Testis (tissue), 3 donors: ENCODE results near the gene PRDM15. TPM values are rescaled to one million over a fixed set of nuclear protein-coding genes. Genes with fewer than 3 reads are reported as not detected.

ENCODE experiments used
- DNase-seq: peaks from one replicate; pipeline ENCODE4 v3.0.0-alpha.2; 2019
- H3K27ac ChIP-seq, 2 donors: fragments of 200-600 bp; sonication (generic); one replicate each; pipeline ENCODE4 v1.5.1; 2019
- H3K27me3 ChIP-seq: fragments of 200-600 bp; sonication (generic); one replicate; pipeline ENCODE4 v1.5.1; 2019
- H3K36me3 ChIP-seq: fragments of 200-600 bp; sonication (generic); one replicate; pipeline ENCODE4 v1.5.1; 2017; ENCODE audit warnings: low read depth; ENCODE audit errors: missing control alignments
- H3K4me1 ChIP-seq: fragments of 200-600 bp; sonication (generic); one replicate; pipeline ENCODE4 v1.5.1; 2019
- H3K4me3 ChIP-seq, 2 donors: fragments of 200-600 bp; sonication (generic); one replicate each; pipeline ENCODE4 v1.5.1; 2017 to 2019
- H3K9me3 ChIP-seq: fragments of 200-600 bp; sonication (generic); one replicate; pipeline ENCODE4 v1.5.1; 2017
- POLR2A ChIP-seq: fragments of 450-650 bp; IDR thresholded peaks from one replicate; pipeline ENCODE4 v1.6.1; 2017; ENCODE audit warnings: antibody characterized with exemption, mild to moderate bottlenecking, moderate library complexity
- WGBS, 2 donors: methylation state at CpG; one replicate each; pipeline ENCODE4 v1.1.5; 2018; 5-methylcytosine and 5-hydroxymethylcytosine counted together
- intact Hi-C: fragments of 100-400 bp; cut with DNase I; formaldehyde crosslinking; loops from one replicate; pipeline ENCODE4 v1.15.1; 2023; ENCODE audit warnings: low total_unique reads
- polyA plus RNA-seq: library from polyadenylated mRNA; stranded (reverse); fragments of 350-450 nt; fragmentation: Illumina TruSeq; extraction: RNeasy Lipid Tissue Mini Kit (QIAGEN cat#74804); gene quantifications from one replicate; pipeline ENCODE4 v1.2.3, GENCODE V29; 2014; ENCODE audit warnings: low read depth, low replicate concordance; ENCODE audit not compliant: insufficient read depth
- total RNA-seq, 2 donors: library from RNA; depleted of rRNA; stranded (reverse); fragments of >200 nt; gene quantifications; one replicate each; pipeline ENCODE4 v1.2.3, GENCODE V29; 2016
- TF ChIP-seq, protein P1 (sequence below), 3 experiments: fragments of 450-650 bp in 2 of 3; fragments of 200-600 bp in 1 of 3; sonication (generic) in 1 of 3; IDR thresholded peaks; one replicate each; pipeline ENCODE4 v1.5.1; 2016 to 2019; ENCODE audit warnings: antibody characterized with exemption in 3 of 3, mild to moderate bottlenecking in 2 of 3, moderate library complexity in 1 of 3

The PRDM15 gene
- total and polyA plus RNA-seq, 3 donors from 2014 or later = 8.2 to 21.4 (median 18.8) TPM

DNA sequence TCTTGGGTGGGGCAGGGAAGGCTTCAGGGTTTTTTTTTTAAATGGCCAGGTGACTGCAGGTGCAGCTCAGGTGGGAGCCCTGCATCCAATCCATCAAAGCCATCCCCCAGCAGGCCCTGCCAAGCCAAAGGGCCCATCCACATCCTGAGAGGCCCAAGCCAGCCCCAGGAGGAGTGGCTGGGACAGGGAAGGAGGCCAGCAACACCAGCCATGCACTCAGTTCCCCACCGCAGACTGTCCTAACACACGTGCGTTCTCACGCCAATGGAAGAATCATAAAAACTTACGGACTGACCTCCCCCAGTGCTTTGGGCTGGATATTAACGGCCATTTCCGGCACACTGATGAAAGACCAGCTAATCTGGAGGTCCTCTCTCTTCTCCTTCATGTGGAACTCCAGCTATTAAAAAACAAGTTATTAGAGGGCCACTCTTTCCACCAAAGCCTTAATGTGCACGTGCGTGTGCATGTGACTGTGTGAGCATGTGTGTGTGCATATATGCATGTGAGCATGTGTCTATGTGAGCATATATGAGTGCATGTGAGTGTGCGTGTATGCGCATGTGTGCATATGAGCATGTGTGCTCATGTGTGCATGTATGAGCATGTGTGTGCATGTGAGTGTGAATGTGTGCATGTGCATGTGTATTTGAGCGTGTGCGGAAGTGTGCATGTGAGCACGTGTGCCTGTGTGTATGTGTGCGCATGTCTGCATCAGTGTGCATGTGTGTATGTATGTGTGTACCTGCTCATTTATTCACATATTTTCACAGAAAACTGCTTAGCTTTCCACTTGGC is 39.6 kb upstream of the PRDM15 start:
- Histone ChIP-seq H3K9me3 (no peaks in the 10 kb centered on the region), H3K4me1 (peaks cover 13% of the 10 kb centered on the region), H3K27me3 (no peaks in the 10 kb centered on the region), H3K27ac (no peak overlapping the region), H3K4me3 (no peak overlapping the region), H3K36me3 (no peaks in the 10 kb centered on the region)
- intact Hi-C loops = no loop called here
- 94 to 99% methylated on average over 15 of the region's 15 CpGs for WGBS, 2 donors
- TF ChIP-seq, protein P1, sequence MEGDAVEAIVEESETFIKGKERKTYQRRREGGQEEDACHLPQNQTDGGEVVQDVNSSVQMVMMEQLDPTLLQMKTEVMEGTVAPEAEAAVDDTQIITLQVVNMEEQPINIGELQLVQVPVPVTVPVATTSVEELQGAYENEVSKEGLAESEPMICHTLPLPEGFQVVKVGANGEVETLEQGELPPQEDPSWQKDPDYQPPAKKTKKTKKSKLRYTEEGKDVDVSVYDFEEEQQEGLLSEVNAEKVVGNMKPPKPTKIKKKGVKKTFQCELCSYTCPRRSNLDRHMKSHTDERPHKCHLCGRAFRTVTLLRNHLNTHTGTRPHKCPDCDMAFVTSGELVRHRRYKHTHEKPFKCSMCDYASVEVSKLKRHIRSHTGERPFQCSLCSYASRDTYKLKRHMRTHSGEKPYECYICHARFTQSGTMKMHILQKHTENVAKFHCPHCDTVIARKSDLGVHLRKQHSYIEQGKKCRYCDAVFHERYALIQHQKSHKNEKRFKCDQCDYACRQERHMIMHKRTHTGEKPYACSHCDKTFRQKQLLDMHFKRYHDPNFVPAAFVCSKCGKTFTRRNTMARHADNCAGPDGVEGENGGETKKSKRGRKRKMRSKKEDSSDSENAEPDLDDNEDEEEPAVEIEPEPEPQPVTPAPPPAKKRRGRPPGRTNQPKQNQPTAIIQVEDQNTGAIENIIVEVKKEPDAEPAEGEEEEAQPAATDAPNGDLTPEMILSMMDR (IDR thresholded peaks at IDR 0.05) = no peak
- TF ChIP-seq POLR2A = no peak
- DNase-seq = no peak

DNA sequence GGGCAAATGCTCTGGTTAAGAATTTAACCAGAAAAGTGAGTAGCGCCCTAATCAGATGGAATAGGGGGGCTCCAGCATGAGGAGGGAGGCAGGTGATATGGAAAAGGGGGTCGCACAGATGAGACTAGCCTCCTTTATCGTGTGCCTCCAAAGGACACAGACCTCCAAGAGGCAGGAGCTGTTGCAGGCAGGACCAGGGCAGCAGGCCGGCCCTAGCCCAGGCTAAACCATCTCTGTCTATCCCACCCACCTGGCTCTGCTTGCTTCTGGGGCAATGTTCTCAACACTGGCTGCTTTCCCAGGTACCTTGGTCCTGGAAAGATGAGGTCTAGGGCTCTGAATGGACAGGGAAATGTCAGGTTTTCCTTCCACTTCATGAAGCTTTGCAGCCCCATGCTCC is 38.4 kb upstream of the PRDM15 start:
- no peaks in the 10 kb centered on the region for H3K36me3 ChIP-seq
- intact Hi-C loops = no loop called here
- TF ChIP-seq POLR2A = no peak
- TF ChIP-seq, protein P1 (IDR thresholded peaks at IDR 0.05) = no peak
- H3K27ac ChIP-seq = no peak overlapping the region
- H3K4me1 ChIP-seq = peaks cover 1% of the 10 kb centered on the region
- no peak overlapping the region for H3K4me3 ChIP-seq
- H3K9me3 ChIP-seq = no peaks in the 10 kb centered on the region
- no peak for DNase-seq
- no peaks in the 10 kb centered on the region for H3K27me3 ChIP-seq
- 86 to 91% methylated on average over 4 of the region's 4 CpGs for WGBS, 2 donors

- TF ChIP-seq POLR2A = no peak
- TF ChIP-seq, protein P1 (IDR thresholded peaks at IDR 0.05) = no peak
- H3K4me1 ChIP-seq = no peaks in the 10 kb centered on the region
- no peaks in the 10 kb centered on the region for H3K36me3 ChIP-seq
- no peak overlapping the region for H3K4me3 ChIP-seq
- no peak for DNase-seq
- WGBS, 2 donors = 92 to 93% methylated on average over 3 of the region's 3 CpGs
- H3K9me3 ChIP-seq = no peaks in the 10 kb centered on the region
- no peak overlapping the region for H3K27ac ChIP-seq
- intact Hi-C loops = no loop called here
- no peaks in the 10 kb centered on the region for H3K27me3 ChIP-seq
Measured at GRCh38 chr21:41916888-41917433, 37.8 kb upstream of the PRDM15 start.

DNA sequence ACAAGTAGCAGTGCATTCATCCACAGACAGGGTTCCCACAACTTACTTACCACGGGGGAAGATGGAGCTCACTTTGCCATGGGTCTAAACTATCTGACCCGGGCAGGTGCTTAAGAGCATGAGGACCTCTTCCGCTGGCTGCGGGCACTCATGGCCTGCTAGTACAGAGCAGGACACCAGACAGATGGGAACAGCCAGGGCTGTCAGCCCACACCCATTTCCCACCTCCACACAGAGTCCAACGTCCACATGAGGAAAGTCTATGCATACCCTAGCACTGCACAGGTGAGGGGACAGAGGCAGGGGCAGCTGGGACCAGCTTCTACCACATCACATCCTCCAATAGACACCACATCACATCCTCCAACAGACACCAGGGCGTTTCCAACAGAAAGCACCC is 35.8 kb upstream of the PRDM15 start:
- Histone ChIP-seq H3K9me3 (no peaks in the 10 kb centered on the region), H3K4me1 (no peaks in the 10 kb centered on the region), H3K36me3 (no peaks in the 10 kb centered on the region), H3K4me3 (no peak overlapping the region), H3K27me3 (no peaks in the 10 kb centered on the region), H3K27ac (no peak overlapping the region)
- intact Hi-C loops = no loop called here
- 94% methylated on average over 6 of the region's 6 CpGs for WGBS, 2 donors
- TF ChIP-seq POLR2A = no peak
- TF ChIP-seq, protein P1 (IDR thresholded peaks at IDR 0.05) = no peak
- DNase-seq = no peak
